ENCODE measurements around the gene UGT1A9.

DNA sequence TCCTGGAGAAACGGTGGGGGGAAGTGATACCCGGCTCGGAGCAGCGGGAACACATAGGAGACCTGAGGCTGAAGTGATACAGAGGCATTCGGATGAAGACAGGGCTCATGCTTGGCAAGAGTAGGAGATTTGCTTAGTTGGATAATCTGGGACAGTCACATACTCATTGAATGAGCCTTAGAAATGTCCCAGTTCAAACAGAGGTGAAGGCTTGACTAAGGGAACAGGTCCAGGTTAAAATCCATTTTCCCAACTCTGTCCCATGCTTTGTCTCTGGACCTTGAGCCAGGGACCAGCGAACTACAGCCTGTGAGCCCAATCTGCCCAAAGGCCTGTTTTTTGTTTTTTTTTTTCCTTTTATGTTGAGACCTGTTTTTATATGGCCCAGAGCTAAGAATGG, 22.3 kb downstream of the UGT1A9 start:
- TF ChIP-seq POLR2A (IDR thresholded peaks at IDR 0.05) (no peak), CTCF (IDR thresholded peaks at IDR 0.05) (no peak)

Measured in thyroid gland (tissue), 4 donors.